ENCODE data around the gene CAMKV. TPM values are rescaled to one million over a fixed set of nuclear protein-coding genes. Genes with fewer than 3 reads are reported as not detected.
A peak's percentile ranks its signal among the peaks of the same experiment; 100 is the strongest.

CAMKV gene
- total RNA-seq, 1 donor from 2014 or later: 0.45 TPM

GRCh38 chr3:49844464-49845183, 25.1 kb downstream of the CAMKV start:
- TF ChIP-seq CTCF (IDR thresholded peaks at IDR 0.05; ENCODE audit: insufficient read depth, low read depth, low read length) (no peak), EZH2 (IDR thresholded peaks at IDR 0.05; ENCODE audit: insufficient read depth, low read length) (no peak)
- no peak overlapping the region for H3K4me2 ChIP-seq (ENCODE audit: low read length)
- Mint-ChIP-seq H3K27ac (ENCODE audit: unreplicated experiment) (no peak overlapping the region), H3K9me3 (ENCODE audit: unreplicated experiment) (peaks cover 3% of the 10 kb centered on the region), H3K27me3 (ENCODE audit: low read depth, unreplicated experiment) (no peaks in the 10 kb centered on the region), H3K4me3 (ENCODE audit: unreplicated experiment) (no peak overlapping the region), H3K36me3 (ENCODE audit: low read depth, unreplicated experiment) (peaks cover 9% of the 10 kb centered on the region), H3K4me1 (ENCODE audit: low read depth, unreplicated experiment) (peaks cover 3% of the 10 kb centered on the region)
- H2AFZ ChIP-seq (ENCODE audit: low read depth, low read length): no peak overlapping the region
- H3K36me3 ChIP-seq (ENCODE audit: insufficient read depth, low read length): peaks cover 4% of the 10 kb centered on the region
- H3K27me3 ChIP-seq (ENCODE audit: insufficient read depth, low read length): no peaks in the 10 kb centered on the region
- no peaks in the 10 kb centered on the region for H4K20me1 ChIP-seq (ENCODE audit: insufficient read depth, low read length)
- FAIRE-seq: no peak
- H3K9ac ChIP-seq (ENCODE audit: low read length): no peak overlapping the region
- no peaks in the 10 kb centered on the region for H3K79me2 ChIP-seq (ENCODE audit: insufficient read depth, low read length)
- H3K27ac ChIP-seq (ENCODE audit: low read depth, low read length): no peak overlapping the region
- H3K4me1 ChIP-seq (ENCODE audit: insufficient read depth, low read length): peaks cover 8% of the 10 kb centered on the region
- H3K9me3 ChIP-seq (ENCODE audit: insufficient read depth, low read depth, low read length): no peaks in the 10 kb centered on the region
- no peak overlapping the region for H3K4me3 ChIP-seq (ENCODE audit: insufficient read depth, low read depth, low read length)
- no peak for DNase-seq (ENCODE audit: low read depth)

- Histone ChIP-seq H2AFZ (ENCODE audit: low read depth, low read length) (no peak overlapping the region), H3K4me1 (ENCODE audit: insufficient read depth, low read length) (peaks cover 8% of the 10 kb centered on the region), H3K9me3 (ENCODE audit: insufficient read depth, low read depth, low read length) (no peaks in the 10 kb centered on the region), H3K4me3 (ENCODE audit: insufficient read depth, low read depth, low read length) (no peak overlapping the region), H3K27me3 (ENCODE audit: insufficient read depth, low read length) (no peaks in the 10 kb centered on the region), H3K36me3 (ENCODE audit: insufficient read depth, low read length) (peaks cover 4% of the 10 kb centered on the region), H3K79me2 (ENCODE audit: insufficient read depth, low read length) (no peaks in the 10 kb centered on the region), H3K9ac (ENCODE audit: low read length) (no peak overlapping the region), H4K20me1 (ENCODE audit: insufficient read depth, low read length) (no peaks in the 10 kb centered on the region), H3K4me2 (ENCODE audit: low read length) (no peak overlapping the region), H3K27ac (ENCODE audit: low read depth, low read length) (no peak overlapping the region)
- H3K4me1 Mint-ChIP-seq (ENCODE audit: low read depth, unreplicated experiment): peaks cover 3% of the 10 kb centered on the region
- no peak for FAIRE-seq
- DNase-seq (ENCODE audit: low read depth): no peak
- H3K27me3 Mint-ChIP-seq (ENCODE audit: low read depth, unreplicated experiment): no peaks in the 10 kb centered on the region
- no peak for TF ChIP-seq CTCF (IDR thresholded peaks at IDR 0.05; ENCODE audit: insufficient read depth, low read depth, low read length)
- TF ChIP-seq EZH2 (IDR thresholded peaks at IDR 0.05; ENCODE audit: insufficient read depth, low read length): no peak
- H3K36me3 Mint-ChIP-seq (ENCODE audit: low read depth, unreplicated experiment): peaks cover 9% of the 10 kb centered on the region
- no peak overlapping the region for H3K27ac Mint-ChIP-seq (ENCODE audit: unreplicated experiment)
- no peak overlapping the region for H3K4me3 Mint-ChIP-seq (ENCODE audit: unreplicated experiment)
- H3K9me3 Mint-ChIP-seq (ENCODE audit: unreplicated experiment): peaks cover 3% of the 10 kb centered on the region
These were observed 26.7 kb downstream of the CAMKV start for GRCh38 chr3:49842843-49843517.

GRCh38 chr3:49841806-49842205, 27.9 kb downstream of the CAMKV start:
- TF ChIP-seq CTCF (IDR thresholded peaks at IDR 0.05; ENCODE audit: insufficient read depth, low read depth, low read length): no peak
- no peak for TF ChIP-seq EZH2 (IDR thresholded peaks at IDR 0.05; ENCODE audit: insufficient read depth, low read length)
- peaks cover 4% of the 10 kb centered on the region for H3K36me3 ChIP-seq (ENCODE audit: insufficient read depth, low read length)
- H3K4me2 ChIP-seq (ENCODE audit: low read length): no peak overlapping the region
- H3K27me3 Mint-ChIP-seq (ENCODE audit: low read depth, unreplicated experiment): no peaks in the 10 kb centered on the region
- no peaks in the 10 kb centered on the region for H3K79me2 ChIP-seq (ENCODE audit: insufficient read depth, low read length)
- DNase-seq (ENCODE audit: low read depth) (no peak), FAIRE-seq (no peak)
- H3K9me3 ChIP-seq (ENCODE audit: insufficient read depth, low read depth, low read length): no peaks in the 10 kb centered on the region
- no peak overlapping the region for H2AFZ ChIP-seq (ENCODE audit: low read depth, low read length)
- no peak overlapping the region for H3K4me3 ChIP-seq (ENCODE audit: insufficient read depth, low read depth, low read length)
- H3K4me3 Mint-ChIP-seq (ENCODE audit: unreplicated experiment): peak overlapping the region; percentile 9
- peaks cover 8% of the 10 kb centered on the region for H3K4me1 ChIP-seq (ENCODE audit: insufficient read depth, low read length)
- no peaks in the 10 kb centered on the region for H4K20me1 ChIP-seq (ENCODE audit: insufficient read depth, low read length)
- H3K27me3 ChIP-seq (ENCODE audit: insufficient read depth, low read length): no peaks in the 10 kb centered on the region
- peaks cover 3% of the 10 kb centered on the region for H3K9me3 Mint-ChIP-seq (ENCODE audit: unreplicated experiment)
- H3K4me1 Mint-ChIP-seq (ENCODE audit: low read depth, unreplicated experiment): peaks cover 3% of the 10 kb centered on the region
- no peak overlapping the region for H3K9ac ChIP-seq (ENCODE audit: low read length)
- peaks cover 9% of the 10 kb centered on the region for H3K36me3 Mint-ChIP-seq (ENCODE audit: low read depth, unreplicated experiment)
- no peak overlapping the region for H3K27ac ChIP-seq (ENCODE audit: low read depth, low read length)
- no peak overlapping the region for H3K27ac Mint-ChIP-seq (ENCODE audit: unreplicated experiment)

Measured in astrocyte (in vitro differentiated cells and primary cell).